ENCODE results near the gene APBA1.
"Not testable (repeated sequence)": the region's sequence is repeated elsewhere in the genome, so short reads cannot be mapped to it uniquely, and the experiment has no call there.

The APBA1 gene

DNA sequence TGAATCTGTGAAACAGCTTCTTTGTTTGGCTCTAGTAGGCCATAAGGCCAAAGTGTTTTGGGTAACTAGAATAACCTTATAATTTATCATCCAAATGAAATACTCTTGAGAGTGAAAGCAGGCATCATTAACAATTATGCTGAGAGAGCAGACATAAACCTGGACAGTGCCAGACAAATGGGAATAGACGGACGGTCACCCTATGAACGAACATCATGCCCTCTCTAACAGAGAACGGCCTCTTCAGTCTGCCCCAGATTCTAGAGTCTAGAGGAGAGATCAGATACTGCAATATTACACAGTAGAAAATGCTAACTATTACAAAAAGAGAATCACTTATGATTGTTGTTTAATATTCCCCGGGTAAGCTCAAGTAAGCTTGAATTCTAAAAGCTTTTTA is 68.5 kb downstream of the APBA1 start:
- no peak for DNase-seq

DNA sequence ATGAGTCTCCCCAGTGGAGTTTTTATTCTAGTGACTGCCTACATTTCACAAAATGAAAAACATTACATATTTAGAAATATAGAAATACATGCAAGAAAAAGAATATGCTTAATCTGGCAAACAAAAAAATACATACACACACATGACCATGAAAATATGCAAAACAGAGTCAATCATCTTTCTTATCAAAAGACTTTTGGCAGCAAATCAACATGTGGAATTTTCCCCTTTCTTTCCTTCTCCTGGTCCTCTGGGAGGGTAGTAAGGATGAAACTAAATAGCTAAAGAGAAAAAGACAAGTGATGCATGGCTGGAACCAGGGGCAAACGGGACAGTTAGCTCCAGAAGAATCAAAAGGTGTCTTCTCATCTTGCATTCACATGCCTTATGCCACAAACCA is 69.4 kb downstream of the APBA1 start:
- no peak for DNase-seq

DNA sequence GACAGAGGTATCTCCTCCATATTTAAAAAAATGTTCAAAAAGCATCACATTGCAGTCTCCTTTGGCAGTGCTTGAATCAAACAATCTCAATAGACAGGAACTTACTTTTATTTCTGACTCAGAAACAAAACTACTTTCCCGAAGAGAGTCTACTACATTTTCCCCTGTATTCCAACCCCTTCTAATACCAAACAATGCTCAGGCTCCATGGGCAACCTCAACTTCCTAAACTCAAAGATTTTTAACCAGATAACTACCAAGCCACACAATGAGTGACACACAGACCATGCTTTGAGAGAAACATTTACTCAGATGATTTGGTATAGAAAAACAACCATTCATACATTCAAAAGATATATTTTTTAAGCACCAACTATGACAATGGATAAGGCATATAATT is 70.5 kb downstream of the APBA1 start:
- no peak for DNase-seq

DNA sequence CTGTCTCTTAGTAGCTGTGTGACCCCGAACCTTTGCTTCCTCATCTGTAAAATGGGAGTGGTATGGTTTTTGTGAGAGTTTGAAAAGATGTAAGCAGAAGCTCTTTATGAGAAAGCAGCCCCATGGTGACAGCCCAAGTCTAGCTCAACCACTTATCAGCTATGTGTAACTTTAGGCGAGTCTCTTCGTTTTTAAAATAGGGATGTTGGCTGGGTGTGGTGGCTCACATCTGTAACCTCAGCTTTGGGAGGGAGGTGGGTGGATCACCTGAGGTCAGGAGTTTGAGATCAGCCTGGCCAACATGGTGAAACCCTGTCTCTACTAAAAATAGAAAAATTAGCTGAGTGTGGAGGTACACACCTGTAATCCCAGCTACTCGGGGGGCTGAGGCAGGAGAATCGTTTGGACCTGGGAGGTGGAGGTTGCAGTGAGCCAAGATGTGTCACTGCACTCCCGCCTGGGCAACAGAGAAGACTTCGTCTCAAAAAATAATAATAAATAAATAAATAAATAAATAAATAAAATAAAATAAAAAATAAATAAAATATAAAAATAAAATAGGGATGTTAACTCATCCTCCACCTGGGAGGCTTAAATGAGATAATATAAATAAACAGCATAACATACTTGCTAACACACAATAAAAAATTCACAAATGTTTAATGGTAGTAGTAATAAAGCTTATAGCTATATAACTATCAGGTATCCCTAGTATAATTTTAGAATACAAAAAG is 71.7 kb downstream of the APBA1 start:
- no peak for DNase-seq

DNA sequence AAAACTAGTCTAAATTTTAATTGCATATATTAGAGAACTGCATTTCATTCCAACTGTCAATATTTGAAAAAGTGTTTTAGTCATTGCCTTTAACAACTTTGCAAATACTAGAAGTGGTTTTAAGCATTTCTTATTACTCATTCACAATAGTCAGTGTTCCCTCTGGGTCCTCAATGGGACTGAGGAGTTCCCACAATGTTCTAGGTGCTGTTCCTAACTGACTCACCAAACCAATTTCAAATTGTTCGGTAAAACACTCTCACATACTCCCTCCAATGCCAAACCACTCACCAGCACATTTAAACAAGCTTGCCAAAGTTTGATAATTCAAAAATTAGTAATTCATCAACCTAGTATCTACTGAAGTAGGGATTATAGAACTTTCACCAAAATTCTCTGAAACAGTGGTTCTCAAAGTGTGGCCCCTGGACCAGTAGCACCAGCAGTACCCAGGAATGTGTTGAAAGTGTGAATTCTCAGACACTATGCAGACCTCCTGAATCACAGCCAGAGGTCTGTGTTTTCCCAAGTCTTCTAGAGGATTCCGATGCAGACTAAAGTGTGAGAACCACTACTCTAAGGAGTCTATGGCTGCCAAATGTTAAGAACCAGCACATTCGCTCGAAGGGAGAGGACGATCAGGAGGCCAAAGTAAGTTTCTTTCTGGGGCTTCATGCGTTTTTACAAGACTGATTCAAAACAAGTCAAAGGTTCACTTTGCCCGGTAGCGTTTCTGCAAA is 72.8 kb downstream of the APBA1 start:
- no peak for DNase-seq

DNA sequence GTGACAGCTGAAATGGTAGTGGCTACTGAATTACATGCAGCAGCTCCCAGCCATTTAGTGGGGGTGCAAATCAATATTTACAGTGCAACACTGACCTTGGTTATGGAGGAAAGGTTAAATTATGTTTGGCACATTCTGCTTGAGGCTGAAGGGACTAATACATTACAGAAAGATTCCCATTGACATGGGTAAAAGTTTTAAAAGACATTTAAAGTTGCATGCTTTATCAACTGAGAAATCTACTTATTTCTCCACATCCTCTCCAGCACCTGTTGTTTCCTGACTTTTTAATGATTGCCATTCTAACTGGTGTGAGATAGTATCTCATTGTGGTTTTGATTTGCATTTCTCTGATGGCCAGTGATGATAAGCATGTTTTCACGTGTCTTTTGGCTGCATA is 75.3 kb downstream of the APBA1 start:
- not testable (repeated sequence) for DNase-seq

DNA sequence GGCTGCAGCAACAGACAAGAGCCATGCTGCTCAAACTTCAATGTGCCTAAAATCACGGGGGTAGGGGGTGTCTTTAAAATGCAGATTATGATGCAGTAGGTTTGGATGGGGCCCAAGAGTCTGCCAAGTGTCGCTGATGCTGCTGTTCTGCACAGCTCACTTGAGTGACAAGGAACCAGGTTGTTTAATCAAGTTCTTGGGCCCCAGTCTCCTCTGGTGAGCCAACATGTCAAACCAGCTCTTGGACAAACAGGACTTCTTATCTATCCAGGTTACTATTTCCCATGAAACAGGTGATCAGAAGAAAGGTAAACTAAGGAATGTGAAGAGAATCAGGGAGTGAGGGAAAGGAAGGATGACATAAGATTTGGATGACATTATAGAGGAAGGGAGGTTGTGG is 78.0 kb downstream of the APBA1 start:
- no peak for DNase-seq

DNA sequence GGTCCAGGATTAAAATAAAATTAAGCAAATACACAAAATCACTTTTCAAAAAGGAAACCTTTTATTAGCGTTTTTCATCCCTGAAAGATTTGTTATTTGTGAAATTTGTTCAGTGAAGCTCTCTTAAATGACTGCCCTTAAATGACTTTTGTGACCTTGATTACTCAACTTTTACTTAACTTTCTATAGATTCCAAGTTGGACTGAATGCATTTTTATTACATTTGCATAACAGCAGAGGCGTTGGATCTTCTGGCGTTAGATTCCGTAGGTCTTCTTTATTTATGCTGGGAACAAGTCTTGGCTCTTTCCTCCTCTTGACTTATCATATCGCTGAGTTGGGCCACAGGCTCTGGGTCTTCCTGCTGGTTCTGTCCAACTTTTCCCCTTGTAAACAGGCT is 78.4 kb downstream of the APBA1 start:
- DNase-seq, result no peak

DNA sequence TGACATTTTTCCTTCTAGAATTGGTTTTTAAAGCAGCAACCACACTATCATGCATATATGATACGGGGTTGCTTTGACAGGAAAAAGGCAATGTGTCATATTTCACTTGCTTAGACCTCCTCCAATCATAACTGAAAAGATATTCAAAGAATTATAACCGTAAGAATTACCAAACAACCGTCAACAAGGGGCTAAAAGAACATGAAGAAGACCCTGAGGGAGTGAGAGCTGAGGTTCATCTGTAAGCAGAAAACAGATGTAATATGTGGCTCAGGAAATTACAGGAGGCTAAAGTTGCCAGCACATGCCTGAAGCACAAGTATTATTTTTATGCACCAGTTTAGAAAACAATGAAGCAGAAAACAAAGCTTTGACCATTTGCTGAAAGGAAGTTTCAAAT is 78.9 kb downstream of the APBA1 start:
- DNase-seq, result no peak

DNA sequence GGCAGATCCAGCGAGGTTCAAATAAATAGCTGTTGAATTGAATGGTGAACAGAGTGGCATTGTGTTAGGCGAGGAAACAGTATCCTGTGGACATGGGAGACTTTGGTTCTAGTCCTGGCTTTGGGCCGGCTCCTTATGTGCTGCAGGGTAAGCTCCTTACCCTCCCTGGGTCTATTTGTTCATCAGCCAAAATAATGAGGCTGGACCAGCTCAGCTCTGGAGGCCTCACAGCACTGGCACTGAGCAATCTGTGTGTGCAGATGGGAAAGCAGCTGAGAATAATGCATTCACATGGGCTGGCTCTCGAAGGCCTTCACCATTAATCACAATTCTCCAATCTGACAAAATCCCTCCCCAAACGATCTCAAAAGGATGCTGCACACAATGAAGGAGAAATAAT is 81.9 kb downstream of the APBA1 start:
- no peak for DNase-seq

DNA sequence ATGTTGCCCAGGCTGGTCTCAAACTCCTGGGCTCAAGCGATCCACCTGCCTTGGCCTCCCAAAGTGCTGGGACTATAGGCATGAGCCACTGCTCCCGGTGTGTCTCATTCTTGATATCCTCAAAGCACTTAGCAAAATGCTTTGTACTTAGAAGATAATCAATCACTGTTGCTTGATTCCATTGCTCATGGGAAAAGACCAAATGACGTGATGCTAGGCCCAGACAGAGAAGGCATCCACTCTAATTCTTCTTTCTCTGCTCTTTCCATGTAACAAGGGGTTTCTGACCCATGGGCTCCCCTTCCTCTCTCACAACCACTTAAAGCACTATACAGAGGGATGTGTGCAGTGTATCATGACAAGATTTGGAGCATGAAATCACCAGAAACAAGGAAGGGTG is 83.0 kb downstream of the APBA1 start:
- DNase-seq, result no peak

DNA sequence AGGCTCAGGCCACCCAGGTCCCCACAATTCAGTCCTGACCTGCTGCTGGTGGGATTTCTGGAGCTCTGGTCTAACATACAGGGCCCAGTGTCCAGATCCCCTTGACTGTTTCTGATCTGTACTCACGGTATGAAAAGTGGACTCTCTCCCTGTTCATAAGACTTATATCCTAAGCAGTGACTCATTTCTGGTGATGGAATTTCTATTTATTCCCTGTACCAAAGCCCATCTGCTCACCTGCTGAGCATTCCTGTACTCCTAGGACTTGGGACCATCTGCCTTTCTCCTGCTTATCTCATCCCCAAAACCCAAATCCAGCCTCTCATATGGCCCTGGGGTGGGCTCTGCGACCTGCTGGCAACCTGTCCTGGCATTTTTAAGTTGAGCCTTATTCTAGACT is 86.6 kb downstream of the APBA1 start:
- DNase-seq, result no peak

DNA sequence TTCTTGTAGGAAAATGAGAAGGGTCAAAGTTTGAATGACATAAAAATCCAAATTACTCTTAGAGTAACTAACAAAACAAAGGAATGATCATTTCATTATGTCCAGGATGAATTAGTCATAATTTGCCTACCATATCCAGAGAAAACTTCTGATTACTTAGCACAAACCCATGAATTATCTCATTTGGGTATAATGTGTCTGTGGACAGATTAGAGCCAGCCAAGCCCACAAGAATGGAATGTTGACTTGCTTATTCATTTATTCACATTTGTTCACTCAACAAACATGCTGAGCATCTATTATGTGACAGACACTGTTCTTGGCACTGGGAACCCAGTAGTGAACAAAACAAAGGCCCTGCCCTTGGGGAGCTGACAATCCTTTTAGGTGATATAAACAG is 87.4 kb downstream of the APBA1 start:
- DNase-seq, result no peak

DNA sequence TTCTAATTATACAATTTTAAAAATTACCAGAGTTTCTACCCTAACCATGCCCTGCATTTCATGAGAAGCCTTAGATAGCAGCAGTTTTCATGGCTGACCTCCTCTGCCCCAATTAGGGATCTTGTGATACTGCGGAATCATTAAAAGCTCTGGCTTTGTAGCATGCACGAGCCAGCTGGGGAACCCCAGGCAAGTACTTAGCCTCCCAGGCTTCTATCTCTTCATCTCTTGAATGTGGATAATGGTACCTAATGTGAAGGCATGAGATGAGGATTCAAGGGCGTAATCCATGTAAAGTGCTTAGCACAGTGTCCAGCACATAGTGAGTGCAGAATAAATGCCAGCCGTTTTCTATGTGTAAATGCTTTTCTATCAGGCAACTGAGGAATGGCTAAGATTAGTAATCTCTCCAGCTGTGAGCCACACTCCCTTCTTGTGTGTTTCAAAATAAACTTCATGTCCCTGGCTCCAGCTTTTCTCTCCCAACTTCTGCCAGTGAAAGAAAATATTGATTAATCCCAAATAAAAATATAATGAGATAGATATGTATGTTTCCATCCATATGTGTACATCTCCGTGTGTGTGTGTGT is 88.4 kb downstream of the APBA1 start:
- DNase-seq, result no peak

DNA sequence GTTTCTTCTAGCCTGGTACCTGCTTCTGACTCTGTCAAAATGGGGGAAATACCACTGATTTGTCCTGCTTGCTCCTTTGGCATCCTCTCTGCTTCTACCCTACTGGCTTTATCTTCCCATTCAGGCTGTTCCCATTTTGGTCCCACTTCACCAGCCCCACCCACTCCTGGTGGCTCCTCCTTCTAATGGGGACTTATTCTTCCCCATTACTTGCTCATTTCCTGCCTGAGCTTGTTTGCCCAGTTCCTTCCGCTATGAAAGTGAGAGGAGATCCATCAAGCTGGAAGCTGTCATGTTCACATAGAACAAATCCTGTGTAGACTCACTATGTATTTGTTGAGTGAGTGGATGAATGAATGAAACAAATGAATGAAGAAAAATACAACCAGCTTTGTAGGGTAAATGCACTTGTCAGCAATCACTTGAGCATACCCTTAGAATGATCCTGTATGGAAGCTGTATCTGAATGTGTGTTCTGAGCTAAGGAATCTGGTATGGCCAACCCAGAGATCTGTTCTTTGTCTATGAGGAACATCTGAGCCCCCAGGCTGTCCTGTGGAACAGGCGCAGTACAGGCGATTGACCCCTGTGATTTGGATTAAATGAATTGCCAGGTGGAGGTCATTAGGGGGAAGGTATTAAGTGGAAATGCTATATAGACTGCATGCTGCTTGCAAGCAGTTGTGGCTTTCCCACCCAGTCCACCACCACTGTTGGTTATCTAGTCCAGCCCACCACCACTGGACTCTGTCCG is 89.5 kb downstream of the APBA1 start:
- no peak for DNase-seq

DNA sequence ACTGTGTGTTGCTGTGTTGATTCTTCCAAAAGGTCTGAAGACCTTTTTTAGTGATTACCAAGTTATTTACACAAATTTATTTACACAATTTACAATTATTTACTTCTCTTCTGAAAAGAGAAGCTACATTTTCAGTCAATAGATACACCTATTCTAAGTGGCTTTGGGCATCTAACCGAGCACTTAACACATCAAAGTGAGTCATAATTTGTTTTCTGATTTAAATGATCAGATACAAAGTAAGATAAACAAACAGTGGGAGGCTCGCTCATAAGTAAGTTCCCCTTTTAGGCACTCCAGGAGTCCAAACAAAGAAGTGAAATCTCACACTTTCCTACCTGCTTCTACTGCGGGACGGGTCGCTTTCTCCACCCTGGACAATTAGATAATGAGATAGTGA is 90.2 kb downstream of the APBA1 start:
- no peak for DNase-seq

DNA sequence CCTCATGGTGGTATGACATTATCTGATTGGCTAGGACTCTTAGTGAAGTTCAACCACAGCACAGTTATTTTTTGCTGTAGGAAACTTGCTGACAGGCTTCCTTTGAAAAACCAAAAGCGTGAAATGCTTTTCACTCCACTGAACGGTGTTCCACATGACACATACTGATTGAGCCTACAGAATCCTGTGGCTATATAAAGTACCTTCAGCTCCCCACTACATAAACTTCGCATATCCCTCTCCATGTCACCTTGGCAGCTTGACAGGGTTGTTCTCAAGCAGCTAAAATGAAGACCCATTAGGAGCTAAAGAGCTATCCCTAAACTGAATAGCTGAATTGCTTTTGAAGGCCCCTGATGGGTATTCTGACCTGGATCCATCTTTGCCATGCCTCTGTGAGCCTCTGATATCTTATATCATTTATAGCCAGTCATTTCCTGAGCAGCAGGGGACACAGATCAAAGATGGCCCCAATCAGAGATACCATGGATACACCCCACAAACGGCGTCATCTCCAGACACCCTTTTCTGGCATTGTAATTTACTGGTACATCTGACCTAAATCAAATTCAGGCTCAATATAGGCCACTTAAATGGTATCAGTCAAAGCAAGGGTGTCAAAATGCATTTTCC is 91.5 kb downstream of the APBA1 start:
- DNase-seq, result no peak

DNA sequence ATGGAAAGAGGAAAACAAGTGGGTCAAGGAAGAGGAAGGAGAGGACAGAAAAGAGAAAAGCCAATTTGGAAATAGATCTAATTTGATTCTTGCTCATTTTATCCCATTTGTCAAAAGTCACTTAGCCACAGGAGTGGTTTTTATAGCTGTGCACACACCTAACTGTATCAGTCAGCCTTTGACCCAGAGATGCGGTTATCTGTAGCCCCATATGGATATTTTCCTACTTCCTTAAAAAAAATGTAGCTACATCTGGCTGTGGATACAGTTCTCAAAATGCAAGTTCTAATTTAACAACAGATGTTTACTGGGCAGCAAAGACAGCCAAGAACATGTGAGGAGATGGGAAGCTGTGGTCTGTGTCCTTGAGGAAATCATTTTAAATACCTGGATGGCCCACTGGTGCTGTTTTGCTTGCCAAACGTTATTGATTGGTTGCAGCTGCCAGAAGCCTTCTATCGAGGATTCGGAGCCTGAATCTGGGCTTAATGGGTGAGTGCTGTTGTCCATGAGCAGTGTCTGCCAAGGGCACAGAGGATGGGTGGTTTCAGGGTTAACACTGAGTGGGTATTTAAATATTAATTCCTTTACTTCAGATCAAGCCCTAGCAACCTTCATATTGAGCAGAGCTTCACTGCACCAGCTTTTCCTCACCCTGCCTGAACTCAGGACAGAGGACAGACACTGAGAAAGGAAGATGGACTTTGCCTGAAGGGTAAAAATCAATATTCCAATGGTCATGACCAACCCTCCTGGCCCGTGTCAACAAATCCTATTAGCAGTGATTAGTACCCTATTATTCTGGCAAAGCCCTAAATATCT is 92.2 kb downstream of the APBA1 start:
- no peak for DNase-seq

DNA sequence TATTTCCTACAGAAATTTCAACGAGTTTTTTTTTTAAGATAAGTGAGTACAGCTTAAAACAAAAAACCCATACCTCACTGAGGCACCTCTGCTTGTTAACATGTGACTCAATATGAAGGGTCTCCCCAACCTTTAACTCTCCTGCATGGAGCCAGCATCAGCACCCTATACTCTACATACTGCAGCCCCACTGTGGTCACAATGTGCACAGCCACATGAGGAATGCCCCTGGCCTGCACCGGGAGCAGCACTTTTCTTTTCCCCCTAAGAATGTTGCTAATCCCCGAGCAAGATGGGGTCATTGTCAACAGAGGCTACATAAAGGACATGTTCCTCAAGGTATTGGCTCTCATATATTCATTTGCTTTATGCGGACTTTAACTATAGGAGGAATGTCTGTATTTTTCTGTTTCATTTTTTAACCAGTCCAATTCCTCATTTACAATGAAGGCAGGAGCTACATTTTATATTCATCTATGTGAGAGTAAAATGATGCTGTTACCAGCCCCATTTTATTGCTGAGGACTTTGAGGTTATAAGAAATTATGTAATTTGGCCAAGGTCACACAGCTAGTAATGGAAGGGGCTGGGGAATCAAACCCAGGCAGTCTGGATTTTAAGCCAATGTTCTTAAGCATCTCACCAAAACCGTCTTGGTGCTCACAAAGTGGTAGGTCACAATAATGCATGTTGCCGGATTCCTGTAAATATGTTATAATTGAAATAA is 93.0 kb downstream of the APBA1 start:
- DNase-seq, result no peak

DNA sequence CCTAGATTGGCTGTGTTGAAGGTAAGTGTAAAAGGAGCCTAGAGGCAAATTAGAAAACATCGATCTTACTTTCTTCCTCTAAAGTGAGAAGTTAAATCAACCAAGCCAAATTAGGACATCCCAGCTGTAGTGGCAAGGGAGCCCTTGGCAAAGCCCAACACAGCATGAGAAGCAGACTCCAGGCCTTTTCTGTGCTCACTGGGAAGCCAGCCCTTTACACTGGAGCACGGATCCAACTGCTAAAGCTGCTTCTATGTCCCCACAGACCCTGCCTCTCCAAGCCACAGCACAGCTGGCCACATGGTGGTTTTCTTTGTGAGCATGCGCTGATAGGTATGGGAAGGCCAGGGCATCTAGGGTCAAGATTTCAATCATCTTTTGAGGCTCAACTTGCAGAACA is 94.1 kb downstream of the APBA1 start:
- DNase-seq, result no peak

DNA sequence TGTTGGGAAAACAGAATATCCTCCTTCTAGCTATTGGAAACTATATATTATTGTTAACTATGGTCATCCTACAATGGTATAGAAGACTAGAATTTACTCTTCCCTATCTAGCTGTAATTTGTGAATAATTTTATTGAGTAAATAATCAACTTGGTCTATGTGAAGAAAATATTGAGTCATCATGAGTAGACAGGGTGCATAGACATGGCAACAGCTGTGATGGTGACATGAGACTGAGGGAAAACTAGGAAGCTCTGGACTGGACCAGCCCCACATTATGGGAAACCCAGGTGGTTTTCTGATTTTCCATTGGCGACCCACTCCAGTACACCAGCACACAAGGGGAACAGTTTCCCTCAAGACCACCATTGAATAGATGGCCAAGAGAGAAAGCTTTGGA is 95.0 kb downstream of the APBA1 start:
- DNase-seq, result no peak

DNA sequence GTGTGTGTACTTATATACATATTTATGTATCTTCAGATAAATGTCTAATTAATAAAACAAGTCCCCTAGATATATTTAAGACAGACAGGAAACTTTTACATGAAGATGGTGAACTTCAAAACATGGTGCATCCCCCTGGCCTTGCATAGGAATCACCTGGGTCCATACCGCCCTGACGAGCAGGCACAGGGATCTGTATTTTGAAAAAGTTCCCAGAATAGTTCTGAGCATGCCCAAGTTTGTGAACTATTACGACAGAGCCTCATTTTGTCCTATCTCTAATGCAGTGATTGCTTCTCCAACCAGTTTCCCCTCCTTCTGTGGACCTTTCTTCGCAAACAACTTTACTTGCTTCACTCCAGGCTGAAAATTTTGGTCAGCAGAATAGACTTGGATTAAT is 98.1 kb downstream of the APBA1 start:
- no peak for DNase-seq
